T-helper 2 cell treated with Interferon-gamma antibody and Interleukin-4, amounts not matched to agents 100 ng/mL and 5 ng/mL, for 36 hours (primary cell): ENCODE measurements around the gene C1GALT1. TPM values are rescaled to one million over a fixed set of nuclear protein-coding genes. Genes with fewer than 3 reads are reported as not detected.
"Not testable (repeated sequence)": the region's sequence is repeated elsewhere in the genome, so short reads cannot be mapped to it uniquely, and the experiment has no call there.

Experiments
- intact Hi-C: fragments of 100-400 bp; cut with micrococcal nuclease; formaldehyde crosslinking; loops from one replicate; pipeline ENCODE4 v1.15.1; 2023
- total RNA-seq: library from RNA; stranded (reverse); gene quantifications from 2 replicates; pipeline ENCODE4 v1.2.3, GENCODE V29; 2022

The C1GALT1 gene
- total RNA-seq, 1 donor from 2014 or later, result 47.5 TPM

DNA sequence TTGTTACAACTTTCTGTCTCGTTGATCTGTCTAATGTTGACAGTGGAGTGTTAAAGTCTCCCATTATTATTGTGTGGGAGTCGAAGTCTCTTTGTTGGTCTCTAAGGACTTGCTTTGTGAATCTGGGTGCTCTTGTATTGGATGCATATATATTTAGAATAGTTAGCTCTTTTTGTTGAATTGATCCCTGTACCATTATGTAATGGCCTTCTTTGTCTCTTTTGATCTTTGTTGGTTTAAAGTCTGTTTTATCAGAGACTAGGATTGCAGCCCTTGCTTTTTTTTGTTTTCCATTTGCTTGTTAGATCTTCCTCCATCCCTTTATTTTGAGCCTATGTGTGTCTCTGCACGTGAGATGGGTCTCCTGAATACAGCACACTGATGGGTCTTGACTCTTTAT is 17.2 kb downstream of the C1GALT1 start:
- intact Hi-C loops, result not testable (repeated sequence)

DNA sequence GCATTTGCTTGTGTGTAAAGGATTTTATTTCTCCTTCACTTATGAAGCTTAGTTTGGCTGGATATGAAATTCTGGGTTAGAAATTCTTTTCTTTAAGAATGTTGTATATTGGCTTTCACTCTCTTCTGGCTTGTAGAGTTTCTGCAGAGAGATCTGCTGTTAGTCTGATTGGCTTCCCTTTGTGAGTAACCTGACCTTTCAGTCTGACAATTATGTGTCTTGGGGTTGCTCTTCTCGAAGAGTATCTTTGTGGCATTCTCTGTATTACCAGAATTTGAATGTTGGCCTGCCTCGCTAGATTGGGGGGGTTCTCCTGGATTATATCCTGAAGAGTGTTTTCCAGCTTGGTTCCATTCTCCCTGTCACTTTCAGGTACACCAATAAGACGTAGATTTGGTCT is 17.9 kb downstream of the C1GALT1 start:
- intact Hi-C loops, result not testable (repeated sequence)

DNA sequence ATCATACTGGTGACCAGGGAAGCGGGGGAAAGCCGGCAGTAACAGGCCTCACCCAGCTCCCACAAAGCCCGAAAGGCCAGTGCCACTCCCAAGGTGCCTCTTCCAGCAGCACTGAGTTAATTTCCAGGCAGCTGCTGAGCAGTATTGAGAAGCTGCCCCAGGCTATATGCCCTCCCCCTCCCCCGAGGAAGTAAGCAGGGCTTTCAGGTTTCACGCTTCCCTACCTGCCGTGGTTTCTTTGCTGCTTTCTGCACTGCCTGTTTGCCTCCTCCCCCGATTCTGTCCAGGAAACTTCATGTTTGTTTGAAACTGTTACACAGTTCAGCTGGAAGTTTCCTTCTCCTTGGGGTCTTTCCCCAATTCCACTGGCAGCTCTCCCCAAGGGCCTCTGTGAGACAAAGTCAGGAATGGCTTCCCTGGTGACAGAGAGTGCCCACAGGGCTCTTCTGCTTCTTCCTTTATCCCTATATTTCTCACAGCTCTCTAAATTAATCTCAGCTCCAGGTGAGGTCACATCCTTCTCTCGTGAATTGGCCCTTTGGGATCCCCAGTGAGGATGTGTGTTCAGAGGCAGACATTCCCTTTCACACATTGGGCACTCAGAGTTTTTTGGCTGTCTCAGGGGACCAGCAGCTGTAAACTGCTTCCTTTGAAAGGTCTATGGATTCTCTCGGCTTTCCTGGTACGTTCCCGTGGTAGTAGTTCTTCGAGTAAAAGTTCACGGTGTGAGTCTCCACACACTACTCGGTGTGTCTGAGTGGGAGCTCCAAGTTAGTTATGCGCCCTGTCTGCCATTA is 19.4 kb downstream of the C1GALT1 start:
- intact Hi-C loops, result no loop called here

DNA sequence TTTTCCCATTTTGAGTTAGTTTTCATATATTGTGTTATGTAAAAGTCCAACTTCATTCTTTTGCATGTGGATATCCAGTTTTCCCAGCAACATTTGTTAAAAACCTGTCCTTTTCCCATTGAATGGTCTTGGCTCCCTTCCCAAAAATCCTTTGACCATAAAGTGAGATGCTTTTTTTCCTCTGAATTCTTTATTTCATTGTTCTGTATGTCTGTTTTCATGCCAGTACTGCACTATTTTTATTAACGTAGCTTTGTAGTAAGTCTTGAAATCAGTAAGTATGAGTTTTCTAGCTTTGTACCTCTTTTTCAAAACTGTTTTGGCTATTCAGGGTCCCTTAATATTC is 20.0 kb downstream of the C1GALT1 start:
- intact Hi-C loops, result no loop called here

DNA sequence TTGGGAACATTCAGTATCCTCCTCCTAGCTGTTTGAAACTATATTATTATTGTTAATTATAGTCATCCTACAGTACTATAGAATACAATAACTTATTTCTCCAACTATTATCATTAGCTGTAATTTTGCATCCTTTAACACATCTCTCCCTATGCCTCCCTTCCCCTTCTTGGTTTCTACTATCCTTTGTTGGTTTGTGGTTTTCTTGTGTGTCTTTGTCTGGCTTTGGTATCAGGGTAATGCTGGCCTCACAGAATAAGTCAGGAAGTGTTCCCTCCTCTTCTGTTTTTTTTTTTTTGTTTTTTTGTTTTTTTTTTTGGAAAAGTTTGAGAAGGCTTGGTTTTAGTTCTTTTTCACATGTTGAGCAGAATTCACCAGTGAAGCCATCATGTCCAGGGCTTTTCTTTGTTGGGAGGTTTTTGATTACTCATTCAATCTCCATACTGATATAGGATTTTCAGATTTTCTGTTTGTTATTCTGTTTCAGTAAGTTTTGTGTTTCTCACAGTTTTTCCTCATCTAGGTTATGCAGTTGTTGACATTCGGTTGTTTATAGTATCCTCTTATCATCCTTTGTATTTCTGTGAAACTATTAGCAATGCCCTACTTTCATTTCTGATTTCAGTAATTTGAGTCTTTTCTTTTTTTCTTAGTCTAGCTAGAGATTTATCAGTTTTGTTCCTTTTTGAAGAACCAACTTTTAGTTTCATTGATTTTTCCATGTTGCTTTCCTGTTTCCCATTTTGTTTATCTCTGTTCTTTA is 21.6 kb downstream of the C1GALT1 start:
- intact Hi-C loops, result loop anchor here (1.0 kb wide), 1 partner anchor 22 kb away; the partner anchor contains the start of gene C1GALT1

DNA sequence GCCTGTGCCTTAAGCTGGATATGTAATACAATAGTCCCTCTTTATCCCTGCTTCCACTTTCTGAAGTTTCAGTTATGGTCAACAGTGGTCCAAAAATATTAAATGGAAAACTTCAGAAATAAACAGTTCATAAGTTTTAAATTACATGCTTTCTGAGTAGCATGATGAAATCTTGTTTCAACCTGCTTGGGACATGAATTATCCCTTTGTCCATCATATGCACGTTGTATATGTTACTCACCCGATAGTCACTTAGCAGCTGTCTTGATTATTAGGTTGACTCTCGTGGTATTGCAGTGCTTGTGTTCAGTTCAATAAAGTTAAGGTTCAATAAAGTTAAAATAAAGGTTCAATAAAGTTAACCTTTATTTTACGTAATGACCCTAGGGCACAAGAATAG is 25.5 kb downstream of the C1GALT1 start:
- intact Hi-C loops, result no loop called here

DNA sequence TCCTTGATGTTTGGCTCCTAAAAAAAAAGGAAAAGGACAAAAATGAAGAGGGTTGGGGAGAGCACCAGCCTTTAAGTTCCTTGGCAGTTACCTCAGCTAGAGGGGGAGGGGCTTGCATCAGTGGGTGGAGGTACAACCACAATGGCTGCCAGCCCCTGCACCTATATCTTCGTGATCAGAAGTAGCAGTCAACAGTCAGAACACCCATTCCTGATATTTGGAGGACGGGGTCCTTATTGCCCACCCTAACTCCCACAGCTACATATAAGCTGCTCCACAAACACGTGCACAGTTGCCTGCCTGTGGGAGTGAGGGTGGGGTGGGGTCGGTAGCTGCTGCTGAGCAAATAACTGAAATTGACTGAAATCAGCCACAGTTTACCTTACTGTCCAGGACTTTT is 26.2 kb downstream of the C1GALT1 start:
- intact Hi-C loops, result no loop called here

DNA sequence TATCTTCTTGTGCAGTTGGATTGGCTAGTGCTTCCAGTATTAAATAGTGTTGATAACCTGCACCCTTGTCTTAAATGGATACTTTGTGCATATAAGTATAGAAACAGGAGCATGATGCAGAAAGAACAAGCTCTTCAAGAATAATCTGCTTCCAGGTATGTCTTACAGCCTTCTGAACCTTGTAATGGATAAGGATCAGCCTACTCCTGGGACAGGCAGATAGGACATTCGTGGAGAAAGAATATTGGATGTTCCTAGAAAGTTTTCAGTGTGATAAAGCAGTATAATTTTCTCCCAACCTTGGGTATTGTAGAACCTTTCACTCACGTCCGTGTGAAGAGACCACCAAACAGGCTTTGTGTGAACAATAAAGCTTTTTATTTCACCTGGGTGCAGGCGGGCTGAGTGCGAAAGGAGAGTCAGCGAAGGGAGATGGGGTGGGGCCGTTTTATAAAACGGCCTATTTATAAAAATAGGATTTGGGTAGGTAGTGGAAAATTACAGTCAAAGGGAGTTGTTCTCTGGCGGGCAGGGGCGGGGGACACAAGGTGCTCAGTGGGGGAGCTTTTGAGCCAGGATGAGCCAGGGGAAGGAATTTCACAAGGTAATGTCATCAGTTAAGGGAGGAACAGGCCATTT is 27.2 kb downstream of the C1GALT1 start:
- intact Hi-C loops, result no loop called here

DNA sequence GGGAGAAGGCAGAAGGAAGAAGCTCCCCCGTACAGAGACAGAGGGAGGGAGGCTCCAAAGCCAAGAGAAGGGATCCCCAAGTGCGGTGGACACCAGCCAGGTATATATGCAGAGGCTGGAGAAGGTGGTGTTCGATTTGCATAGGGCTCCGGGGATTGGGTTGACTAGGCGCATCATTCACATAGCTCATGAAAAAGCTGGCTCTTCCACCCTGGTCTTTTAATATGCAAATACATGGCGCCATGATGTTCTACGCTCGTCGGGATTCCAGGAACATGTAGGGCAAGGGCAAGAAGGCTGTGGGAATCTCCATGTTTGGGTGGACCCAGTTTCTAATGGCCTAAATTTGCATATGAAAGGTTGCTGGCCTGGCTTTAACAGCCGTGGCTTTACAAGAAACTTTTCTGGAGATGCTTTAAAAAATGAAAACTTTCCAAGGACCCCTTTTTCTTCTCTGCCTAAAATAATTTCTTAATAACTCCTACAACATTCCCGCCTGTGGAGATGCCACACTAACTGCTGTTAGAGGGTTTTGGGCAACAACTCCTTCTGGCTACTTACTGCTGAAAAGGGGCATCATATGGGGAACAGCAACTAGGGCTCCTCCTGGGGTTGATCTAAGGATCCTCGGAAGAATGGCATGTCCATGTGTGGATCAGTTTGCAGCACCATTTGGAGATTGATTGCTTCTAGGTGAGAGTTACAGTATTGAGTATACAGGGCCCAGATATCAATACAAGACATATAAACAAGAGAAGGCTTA is 28.3 kb downstream of the C1GALT1 start:
- intact Hi-C loops, result no loop called here

DNA sequence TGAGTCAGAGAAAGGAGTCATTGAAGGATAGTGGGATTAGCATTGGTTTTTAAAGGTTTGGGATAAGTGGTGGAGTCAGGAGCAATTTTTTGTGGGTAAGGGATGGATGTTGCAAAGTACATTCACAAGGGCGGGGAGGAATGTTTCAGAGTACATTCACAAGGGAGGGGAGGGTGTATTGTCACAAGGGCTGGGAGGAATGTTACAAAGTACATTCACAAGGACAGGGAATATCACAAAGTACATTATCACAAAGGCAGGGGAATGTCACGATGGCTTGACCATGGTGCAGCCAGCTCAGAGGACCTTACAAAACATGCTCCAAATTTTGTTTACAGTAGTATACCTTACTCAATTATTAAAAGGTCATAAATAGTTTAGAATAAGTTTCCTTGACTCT is 30.3 kb downstream of the C1GALT1 start:
- intact Hi-C loops, result no loop called here

DNA sequence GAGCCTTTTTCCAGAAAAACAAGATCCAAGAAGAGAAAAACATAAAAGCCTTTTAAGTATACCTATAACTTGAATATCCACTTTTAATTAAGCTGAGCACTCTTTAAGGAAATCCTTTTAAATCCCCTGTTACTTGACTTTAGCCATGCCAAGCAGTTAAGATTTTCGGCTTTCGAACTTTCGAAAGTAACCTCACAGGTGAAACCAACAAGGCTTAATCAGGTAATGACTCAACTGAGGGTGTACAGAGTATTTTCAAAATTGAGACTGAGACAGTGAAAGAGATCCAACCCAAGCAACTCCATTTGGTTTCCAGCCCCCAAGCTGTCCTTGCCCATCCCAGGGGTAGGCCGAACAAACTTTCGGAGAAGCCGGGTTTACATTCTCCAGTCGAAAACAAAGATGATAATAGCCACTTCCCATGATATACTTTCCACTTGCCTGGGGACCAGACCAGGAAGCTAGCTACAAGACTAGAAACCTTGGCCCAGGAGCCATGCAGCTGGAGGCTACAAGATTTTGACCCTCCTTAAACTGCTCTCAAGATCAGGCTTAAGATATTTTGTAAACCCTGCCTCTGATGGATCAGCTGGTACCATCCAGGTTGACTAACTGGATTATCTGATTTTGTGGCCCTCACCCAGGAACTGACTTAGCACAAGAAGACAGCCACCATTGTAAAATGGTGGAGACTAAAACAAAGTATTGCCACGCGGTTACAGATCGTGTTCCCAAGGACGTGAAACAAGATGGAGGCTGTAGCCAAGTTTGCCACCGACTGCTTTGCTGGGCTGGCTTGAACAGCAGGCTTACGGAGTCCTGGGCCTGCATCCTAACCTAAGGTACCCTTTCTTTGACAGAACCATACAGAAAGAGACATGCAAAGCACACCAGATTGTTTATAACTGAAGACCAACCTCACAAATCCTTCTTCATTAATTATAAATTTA is 32.3 kb downstream of the C1GALT1 start:
- intact Hi-C loops, result no loop called here

DNA sequence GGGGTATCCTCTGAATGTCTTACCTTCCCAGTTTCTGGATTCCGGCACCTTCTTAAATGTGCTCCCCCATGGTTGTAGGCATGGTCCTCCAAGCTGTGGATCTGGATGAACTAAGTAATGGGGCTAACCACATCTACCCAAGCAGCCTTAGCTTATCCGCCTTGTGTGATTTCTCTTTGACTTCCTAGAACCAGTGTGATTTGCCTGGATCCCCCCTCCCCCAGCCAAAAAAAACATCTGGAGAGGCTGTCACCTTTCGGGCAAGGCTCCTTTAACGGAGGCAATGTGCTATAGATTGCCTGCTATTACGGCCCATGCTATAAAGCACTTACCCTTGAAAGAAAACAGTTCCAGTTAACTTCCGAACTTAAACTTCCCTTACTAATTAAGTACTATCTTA is 33.9 kb downstream of the C1GALT1 start:
- intact Hi-C loops, result no loop called here

DNA sequence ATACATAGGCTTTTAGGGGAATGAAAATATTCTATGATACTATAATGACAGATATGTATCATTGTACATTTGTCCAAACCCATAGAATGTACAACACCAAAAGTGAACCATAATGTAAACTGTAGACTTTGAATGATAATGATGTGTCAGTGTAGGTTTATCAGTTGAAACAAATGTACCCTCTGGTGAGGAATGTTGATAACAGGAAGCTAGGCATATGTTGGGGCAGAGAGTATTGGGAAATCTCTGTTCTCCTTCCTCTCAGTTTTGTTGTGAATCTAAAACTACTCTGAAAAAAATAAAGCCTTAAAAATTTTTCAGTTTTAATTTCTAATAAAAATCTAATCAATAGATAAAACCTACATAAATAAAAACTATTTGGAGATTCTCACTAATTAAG is 36.9 kb downstream of the C1GALT1 start:
- intact Hi-C loops, result no loop called here

DNA sequence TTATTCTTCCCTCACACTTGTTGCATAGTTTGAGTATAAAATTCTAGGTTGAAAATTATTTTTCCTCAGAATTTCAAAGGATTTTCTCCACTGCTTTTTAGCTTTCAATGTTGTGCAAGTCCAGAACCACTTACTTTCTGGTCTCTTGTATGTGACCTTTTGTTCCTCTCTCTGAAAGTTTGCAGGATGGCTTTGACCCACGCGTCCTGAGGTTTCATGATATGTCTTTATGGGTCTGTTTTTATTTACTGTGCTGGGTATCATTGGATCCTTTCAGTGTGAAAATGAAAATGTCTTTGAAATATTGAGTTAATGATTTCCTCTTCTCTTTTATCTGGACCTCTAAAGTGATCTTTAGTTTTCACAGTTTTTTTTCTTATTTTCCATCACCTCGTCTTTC is 38.5 kb downstream of the C1GALT1 start:
- intact Hi-C loops, result no loop called here

DNA sequence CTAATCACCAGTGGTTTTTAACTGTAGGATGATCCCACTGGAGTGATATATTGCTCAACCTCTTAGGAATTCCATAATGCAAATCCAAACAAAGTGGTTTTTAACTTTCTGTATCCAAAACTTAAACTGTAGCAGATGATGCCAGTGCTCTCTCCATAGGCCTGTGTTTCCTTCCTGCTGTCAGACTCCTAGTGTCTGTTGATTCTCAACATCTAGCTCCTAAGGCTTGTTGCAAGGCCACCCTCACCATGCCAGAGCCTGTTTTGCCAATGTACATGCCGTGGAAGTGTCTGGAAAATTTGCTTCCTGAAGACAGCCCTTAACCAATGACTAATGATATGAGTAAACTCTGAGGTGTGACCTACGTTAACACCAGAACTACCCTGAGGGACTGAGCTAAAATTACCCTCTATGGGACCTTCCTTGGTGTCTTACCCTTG is 39.3 kb downstream of the C1GALT1 start:
- intact Hi-C loops, result no loop called here

DNA sequence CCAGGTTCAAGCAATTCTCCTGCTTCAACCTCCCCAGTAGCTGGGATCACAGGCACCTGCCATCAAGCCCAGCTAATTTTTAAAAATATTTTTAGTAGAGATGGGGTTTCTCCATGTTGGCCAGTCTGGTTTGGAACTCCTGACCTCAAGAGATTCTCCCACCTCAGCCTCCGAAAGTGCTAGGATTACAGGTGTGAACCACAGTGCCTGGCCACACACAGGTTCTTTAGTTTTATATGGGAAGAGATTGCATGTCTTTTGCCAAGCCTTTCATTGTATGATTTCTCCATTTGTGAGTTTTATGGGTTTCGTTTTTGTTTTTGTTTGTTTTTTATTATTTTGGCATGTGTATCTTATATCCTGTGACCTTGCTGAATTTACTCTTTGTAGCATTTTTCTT is 40.9 kb downstream of the C1GALT1 start:
- intact Hi-C loops, result no loop called here

DNA sequence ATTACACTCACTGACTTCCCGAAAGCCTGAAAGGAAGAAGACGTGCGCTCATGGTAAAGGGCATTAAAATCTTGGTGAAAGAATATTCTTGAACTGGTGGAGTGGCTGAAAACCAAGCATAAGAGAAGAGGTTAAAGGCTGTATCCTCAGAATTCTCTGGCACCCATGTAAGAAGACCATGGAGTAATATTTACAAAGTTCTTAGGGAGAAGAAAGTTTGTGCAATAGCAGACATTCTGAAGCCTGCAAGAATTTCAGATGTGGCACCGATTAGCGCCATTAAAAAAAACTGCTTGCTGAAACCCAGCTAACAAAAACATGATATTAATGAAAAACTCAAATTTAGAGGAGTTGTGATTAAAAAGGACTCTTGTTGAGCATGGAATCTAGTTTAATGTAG is 44.1 kb downstream of the C1GALT1 start:
- intact Hi-C loops, result no loop called here

DNA sequence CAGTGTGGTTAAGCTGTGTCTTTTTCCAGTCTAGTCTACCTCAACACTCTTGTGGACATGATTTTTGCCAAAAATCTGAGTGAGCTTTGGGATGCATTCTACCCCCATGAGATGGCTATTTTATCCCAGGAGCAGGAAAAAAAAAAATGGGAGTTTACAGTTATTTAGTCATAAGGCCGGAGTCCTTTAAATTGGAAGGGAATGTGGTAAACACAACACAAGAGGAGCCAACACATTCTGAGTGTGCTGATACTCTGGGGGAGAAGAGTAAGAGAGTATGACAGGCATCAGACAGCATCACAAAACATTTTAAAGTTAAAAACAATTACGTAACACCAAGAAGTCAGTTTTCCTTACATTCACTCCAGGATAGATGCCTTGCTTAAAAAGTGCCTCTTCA is 46.1 kb downstream of the C1GALT1 start:
- intact Hi-C loops, result no loop called here

DNA sequence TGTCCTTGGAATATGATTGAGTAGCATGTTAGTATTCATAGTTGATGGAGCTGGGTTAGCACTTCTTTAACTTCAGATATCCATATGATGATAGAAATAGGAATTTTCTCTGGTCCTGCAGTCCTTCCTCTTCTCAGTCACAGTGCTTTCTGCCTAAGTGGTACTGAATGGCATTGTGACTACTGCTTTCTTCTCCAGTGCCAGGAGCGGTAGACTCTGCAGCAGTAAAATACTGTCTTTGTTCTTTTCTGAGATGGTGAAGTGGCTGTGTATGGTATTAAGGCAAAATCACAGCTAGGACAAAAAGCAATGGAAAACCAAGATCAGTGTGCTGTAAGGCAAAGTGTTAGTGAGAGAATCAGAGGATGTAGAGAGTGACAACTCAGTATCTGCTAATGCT is 46.6 kb downstream of the C1GALT1 start:
- intact Hi-C loops, result no loop called here

DNA sequence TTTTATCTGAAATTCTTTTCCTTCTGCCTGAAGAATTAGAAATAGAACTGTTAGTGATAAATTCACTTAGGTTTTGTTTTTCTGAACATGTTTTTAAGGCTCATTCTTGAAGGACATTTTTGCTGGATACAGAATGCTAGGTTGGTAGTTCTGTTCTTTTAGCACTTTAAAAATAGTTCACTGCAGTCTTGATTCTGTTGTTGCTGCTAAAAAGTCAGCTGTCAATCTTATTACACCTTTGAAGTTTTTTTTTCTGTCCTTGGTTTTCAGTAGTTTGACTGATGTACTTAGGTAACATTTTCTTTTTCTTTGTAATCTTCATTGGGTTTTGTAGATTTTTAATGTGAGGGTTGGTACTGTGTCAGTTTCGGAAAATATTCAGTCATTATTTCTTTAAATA is 48.7 kb downstream of the C1GALT1 start:
- intact Hi-C loops, result no loop called here
